HG02642 (cell line): ENCODE data around the gene BNC2.
"Not testable (repeated sequence)": the region's sequence is repeated elsewhere in the genome, so short reads cannot be mapped to it uniquely, and the experiment has no call there.

Experiments
- ATAC-seq: cut with Tn5 transposase; IDR thresholded peaks from one replicate; pipeline ENCODE4 v1.9.1; 2021; ENCODE audit warnings: mild to moderate bottlenecking; ENCODE audit not compliant: unreplicated experiment, poor library complexity

BNC2 gene

GRCh38 chr9:16438831-16439230, 431.6 kb downstream of the BNC2 start:
- ATAC-seq, result not testable (repeated sequence)

GRCh38 chr9:16436545-16436944, 433.9 kb downstream of the BNC2 start:
- no peak for ATAC-seq

GRCh38 chr9:16434526-16434925, 435.9 kb downstream of the BNC2 start:
- no peak for ATAC-seq

- ATAC-seq, result no peak
Measured at GRCh38 chr9:16433494-16433893, 437.0 kb downstream of the BNC2 start.

GRCh38 chr9:16431666-16432392, 438.6 kb downstream of the BNC2 start:
- ATAC-seq, result no peak

GRCh38 chr9:16429671-16430070, 440.8 kb downstream of the BNC2 start:
- no peak for ATAC-seq

- ATAC-seq, result no peak
Measured at GRCh38 chr9:16427873-16428427, 442.5 kb downstream of the BNC2 start.

GRCh38 chr9:16426716-16427115, 443.8 kb downstream of the BNC2 start:
- ATAC-seq, result no peak

- no peak for ATAC-seq
Measured at GRCh38 chr9:16425562-16426231, 444.8 kb downstream of the BNC2 start.

- no peak for ATAC-seq
Measured at GRCh38 chr9:16422114-16422513, 448.4 kb downstream of the BNC2 start.

GRCh38 chr9:16421532-16421931, 448.9 kb downstream of the BNC2 start:
- no peak for ATAC-seq

- no peak for ATAC-seq
Measured at GRCh38 chr9:16419124-16419523, 451.3 kb downstream of the BNC2 start.

GRCh38 chr9:16418721-16419120, 451.7 kb downstream of the BNC2 start:
- ATAC-seq, result no peak

GRCh38 chr9:16417749-16418148, 452.7 kb downstream of the BNC2 start:
- no peak for ATAC-seq

GRCh38 chr9:16417161-16417560, 453.3 kb downstream of the BNC2 start:
- no peak for ATAC-seq

- no peak for ATAC-seq
Measured at GRCh38 chr9:16414451-16414850, 456.0 kb downstream of the BNC2 start.

- ATAC-seq, result no peak
Measured at GRCh38 chr9:16413509-16414016, 456.9 kb downstream of the BNC2 start.

- ATAC-seq, result no peak
Measured at GRCh38 chr9:16412740-16413139, 457.7 kb downstream of the BNC2 start.

GRCh38 chr9:16411311-16411710, 459.2 kb downstream of the BNC2 start:
- ATAC-seq, result no peak

GRCh38 chr9:16410601-16411280, 459.7 kb downstream of the BNC2 start:
- ATAC-seq, result no peak

GRCh38 chr9:16407617-16408016, 462.9 kb downstream of the BNC2 start:
- ATAC-seq, result no peak
